Epidermal melanocyte (primary cell): Measurements from ENCODE around the gene TOX2.

Experiments
- DNase-seq: peaks from one replicate; pipeline ENCODE4 v3.0.0; 2011; ENCODE audit warnings: low spot score; ENCODE audit not compliant: insufficient read length

The TOX2 gene

GRCh38 chr20:43916073-43916880 is 1.6 kb downstream of the TOX2 start:
- DNase-seq, result no peak

GRCh38 chr20:43916881-43917371 is 2.3 kb downstream of the TOX2 start:
- no peak for DNase-seq

GRCh38 chr20:43917380-43917779 is 2.7 kb downstream of the TOX2 start:
- DNase-seq, result no peak

GRCh38 chr20:43919686-43920403 is 5.2 kb downstream of the TOX2 start:
- no peak for DNase-seq

- no peak for DNase-seq
Observed at GRCh38 chr20:43920797-43921196, 6.1 kb downstream of the TOX2 start.

GRCh38 chr20:43921227-43921780 is 6.7 kb downstream of the TOX2 start:
- no peak for DNase-seq

- DNase-seq, result no peak
Observed at GRCh38 chr20:43922614-43923013, 8.0 kb downstream of the TOX2 start.

- no peak for DNase-seq
Observed at GRCh38 chr20:43923322-43923721, 8.7 kb downstream of the TOX2 start.

- DNase-seq, result no peak
Observed at GRCh38 chr20:43923917-43924316, 9.3 kb downstream of the TOX2 start.

- DNase-seq, result no peak
Observed at GRCh38 chr20:43925215-43925614, 10.6 kb downstream of the TOX2 start.

- DNase-seq, result peak; percentile 52
Observed at GRCh38 chr20:43925801-43926200, 11.1 kb downstream of the TOX2 start.

GRCh38 chr20:43926287-43927050 is 11.8 kb downstream of the TOX2 start:
- no peak for DNase-seq

- DNase-seq, result no peak
Observed at GRCh38 chr20:43931976-43932375, 17.3 kb downstream of the TOX2 start.

GRCh38 chr20:43934833-43935232 is 20.2 kb downstream of the TOX2 start:
- DNase-seq, result no peak

- DNase-seq, result no peak
Observed at GRCh38 chr20:43936104-43936770, 21.6 kb downstream of the TOX2 start.

GRCh38 chr20:43936805-43937204 is 22.2 kb downstream of the TOX2 start:
- no peak for DNase-seq

GRCh38 chr20:43937591-43937990 is 22.9 kb downstream of the TOX2 start:
- no peak for DNase-seq

GRCh38 chr20:43938017-43938655 is 23.5 kb downstream of the TOX2 start:
- DNase-seq, result no peak

GRCh38 chr20:43938932-43939761 is 24.5 kb downstream of the TOX2 start:
- DNase-seq, result peak; percentile 65

- DNase-seq, result no peak
Observed at GRCh38 chr20:43939762-43940121, 25.1 kb downstream of the TOX2 start.
